Natural killer cell treated with Interleukin-12 subunit alpha and Interleukin-12 subunit beta and Interleukin-15 and Interleukin-18, amount 100 ng/mL, for 72 hours (primary cell): ENCODE results near the gene SELENOO. TPM values are rescaled to one million over a fixed set of nuclear protein-coding genes. Genes with fewer than 3 reads are reported as not detected.

ENCODE experiments used
- ATAC-seq, 2 donors: fragments of 150-1000 bp; cut with Tn5 transposase in 1 of 2; sonication (Bioruptor Pico), chemical (Tn5 transposase) in 1 of 2; 2 replicates each; pipeline ENCODE4 v1.10.0; 2021
- DNase-seq: peaks from one replicate; pipeline ENCODE4 v3.0.0; 2022; ENCODE audit warnings: low spot score
- H3K27ac Mint-ChIP-seq, 2 donors: 1 replicate in 1 of 2; 2 replicates in 1 of 2; pipeline ENCODE4 v1.8.0; 2022; ENCODE audit warnings: mixed read lengths in 2 of 2, mild to moderate bottlenecking in 1 of 2, moderate library complexity in 1 of 2
- H3K27me3 Mint-ChIP-seq, 2 donors: 1 replicate in 1 of 2; 2 replicates in 1 of 2; pipeline ENCODE4 v1.8.0; 2022; ENCODE audit warnings: mixed read lengths in 2 of 2
- H3K36me3 Mint-ChIP-seq: one replicate; pipeline ENCODE4 v1.8.0; 2022; ENCODE audit warnings: mixed read lengths
- H3K4me1 Mint-ChIP-seq, 2 donors: 1 replicate in 1 of 2; 2 replicates in 1 of 2; pipeline ENCODE4 v1.8.0; 2022; ENCODE audit warnings: low read depth in 2 of 2, mixed read lengths in 2 of 2, mild to moderate bottlenecking in 1 of 2
- H3K4me3 Mint-ChIP-seq: one replicate; pipeline ENCODE4 v1.8.0; 2022; ENCODE audit warnings: mixed read lengths
- H3K9me3 Mint-ChIP-seq: 2 replicates; pipeline ENCODE4 v1.8.0; 2022; ENCODE audit warnings: mixed read lengths
- total RNA-seq, 2 donors: library from RNA; stranded (reverse); gene quantifications; one replicate each; pipeline ENCODE4 v1.2.3, GENCODE V29; 2022

Gene SELENOO
- total RNA-seq, 2 donors from 2014 or later, result 23.4 to 43.3 TPM

DNA sequence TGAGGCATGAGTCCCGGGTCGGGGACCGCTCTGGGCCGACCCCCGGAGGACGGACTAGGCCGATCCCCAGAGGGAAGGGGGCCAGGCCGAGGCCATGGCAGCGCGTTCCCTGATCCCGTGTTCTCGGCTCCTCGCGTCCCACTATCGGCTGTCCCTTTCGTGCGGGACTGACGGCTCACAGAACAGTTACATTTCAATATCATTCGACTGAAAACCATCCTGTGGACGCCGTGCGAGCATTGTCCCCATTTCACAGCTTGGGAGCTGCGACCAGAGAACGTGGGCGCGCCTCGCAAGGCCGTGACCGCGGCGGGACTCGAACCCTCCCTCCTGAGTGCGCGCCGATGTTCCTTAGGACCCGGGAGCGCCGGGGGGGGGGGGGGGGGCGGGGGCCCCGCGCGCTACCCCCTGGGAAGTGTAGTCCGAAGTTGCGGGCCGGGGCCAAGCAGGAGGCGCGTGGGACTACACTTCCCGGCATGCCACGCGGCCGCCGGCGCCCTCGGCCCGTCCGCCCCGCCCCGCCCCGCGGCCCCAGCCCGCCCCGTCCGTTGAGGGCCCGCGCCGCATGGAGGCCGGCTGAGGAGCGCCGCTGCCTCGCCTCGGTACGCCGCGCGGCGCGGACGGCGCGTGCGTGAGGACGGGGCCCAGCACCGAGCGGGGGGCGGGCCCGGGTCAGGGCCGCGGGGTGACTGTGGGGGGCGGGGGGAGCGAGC lies 15.3 kb upstream of the SELENOO start, which contains the start of gene TRABD:
Gene TRABD, plus strand, starts transcription at position 539 of the 713 bp plus-strand sequence. CDS start 7,148 bp downstream, outside the sequence.
- H3K4me1 Mint-ChIP-seq, result peaks cover 22 to 24% of the 10 kb centered on the region in 2 donors
- peak within 1 kb of the TSS; percentile 84 to 93 for H3K27ac Mint-ChIP-seq
- ATAC-seq (peak; percentile 92 to 94), DNase-seq (peak; percentile 94)
- H3K27me3 Mint-ChIP-seq, result no peaks in the 10 kb centered on the region
- H3K4me3 Mint-ChIP-seq, result peak within 1 kb of the TSS; percentile 98
- H3K9me3 Mint-ChIP-seq, result no peaks in the 10 kb centered on the region
- no peaks in the 10 kb centered on the region for H3K36me3 Mint-ChIP-seq

DNA sequence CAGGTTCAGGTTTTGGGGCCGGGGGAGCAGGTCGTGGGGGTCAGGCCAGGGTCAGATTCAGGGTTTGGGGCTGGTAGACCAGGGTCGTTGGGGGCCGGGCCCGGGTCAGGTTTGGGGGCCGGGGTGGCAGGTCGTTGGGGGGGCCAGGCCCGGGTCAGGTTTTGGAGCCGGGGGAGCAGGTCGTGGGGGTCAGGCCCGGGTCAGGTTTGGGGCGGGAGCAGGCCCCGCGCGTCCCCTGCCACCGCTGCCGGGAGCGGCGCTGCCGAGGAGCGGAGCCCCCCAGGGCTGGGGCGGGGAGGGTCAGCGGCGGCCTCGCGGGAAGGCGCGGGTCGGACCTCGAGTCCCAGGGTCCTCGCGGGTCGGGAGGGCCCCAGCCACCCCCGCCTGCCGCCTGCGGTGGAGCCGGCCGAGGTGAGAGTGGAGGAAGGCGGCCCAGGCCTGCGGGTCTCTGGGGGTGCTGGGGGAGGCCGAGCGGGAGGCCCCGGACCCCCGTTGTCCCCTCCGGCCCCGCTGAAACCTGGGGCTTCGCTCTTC lies 14.6 kb upstream of the SELENOO start:
- no peaks in the 10 kb centered on the region for H3K27me3 Mint-ChIP-seq
- DNase-seq, result no peak
- H3K4me1 Mint-ChIP-seq, result peaks cover 25 to 26% of the 10 kb centered on the region in 2 donors

DNA sequence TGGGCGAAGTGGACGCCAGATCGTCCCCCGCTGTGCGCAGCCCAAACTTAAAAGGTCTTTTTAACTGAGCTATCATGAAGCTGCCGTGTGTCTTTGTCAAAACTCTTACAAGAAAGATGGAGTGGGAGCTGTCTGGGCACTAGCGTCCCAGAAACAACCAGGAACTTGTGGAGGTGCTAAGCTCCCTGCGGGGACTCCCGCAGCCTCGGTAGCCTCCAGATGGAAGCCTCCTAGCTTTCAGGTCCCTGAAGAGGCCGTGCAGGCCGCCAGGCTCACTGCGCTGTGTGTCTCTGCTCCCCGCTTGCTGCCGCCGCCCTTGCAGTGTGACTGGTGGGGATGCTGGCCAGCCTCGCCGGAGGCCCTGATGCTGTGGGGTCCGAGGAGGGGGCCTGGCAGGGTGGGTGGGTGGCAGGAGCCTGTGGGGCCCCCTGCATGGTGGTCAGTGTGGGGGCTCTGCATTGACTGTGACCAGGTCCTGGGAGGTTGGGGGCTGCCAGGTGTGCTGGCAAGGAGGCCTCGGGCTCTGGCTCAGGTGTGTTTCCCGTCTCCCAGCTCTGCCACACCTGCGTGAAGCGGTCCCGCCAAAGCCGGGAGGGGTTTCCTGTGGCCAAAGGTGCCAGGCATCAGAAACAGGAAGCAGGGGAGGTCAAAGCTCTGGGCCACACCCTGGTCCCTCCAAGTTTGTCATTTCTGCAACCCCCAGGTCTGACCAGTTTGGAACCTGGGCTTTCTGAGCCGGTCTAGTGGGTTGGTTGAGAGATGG lies 13.9 kb upstream of the SELENOO start:
- H3K27me3 Mint-ChIP-seq, result no peaks in the 10 kb centered on the region
- H3K9me3 Mint-ChIP-seq, result no peaks in the 10 kb centered on the region
- peaks cover 30 to 31% of the 10 kb centered on the region in 2 donors for H3K4me1 Mint-ChIP-seq

More for the DNA sequence above, 14.6 kb upstream of the SELENOO start:
- peak overlapping the region; percentile 84 to 93 for H3K27ac Mint-ChIP-seq
- no peaks in the 10 kb centered on the region for H3K36me3 Mint-ChIP-seq
- H3K9me3 Mint-ChIP-seq, result no peaks in the 10 kb centered on the region
- peak overlapping the region; percentile 98 for H3K4me3 Mint-ChIP-seq
- ATAC-seq, result no peak

DNA sequence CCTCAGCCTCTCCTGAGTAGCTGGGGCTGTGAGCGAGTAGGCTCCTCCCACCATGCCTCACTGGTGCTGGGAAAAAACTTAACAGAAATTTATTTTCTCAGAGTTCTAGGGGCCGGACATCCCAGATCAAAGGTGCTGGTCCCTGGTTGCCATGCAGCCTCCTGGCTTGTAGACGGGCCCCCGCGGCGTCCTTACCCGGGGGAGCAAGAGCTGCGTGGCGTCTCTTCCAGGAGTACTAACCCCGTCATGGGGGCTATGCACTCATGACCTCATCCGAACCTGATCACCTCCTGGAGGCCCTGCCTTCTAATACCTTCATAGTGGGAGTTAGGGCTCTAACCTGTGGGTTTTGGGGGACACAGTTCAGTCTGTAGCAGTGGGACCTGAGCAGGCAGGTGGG lies 12.5 kb upstream of the SELENOO start:
- peaks cover 34 to 36% of the 10 kb centered on the region in 2 donors for H3K4me1 Mint-ChIP-seq
- no peak overlapping the region for H3K4me3 Mint-ChIP-seq
- ATAC-seq (no peak), DNase-seq (no peak)
- no peak overlapping the region for H3K27ac Mint-ChIP-seq
- no peaks in the 10 kb centered on the region for H3K36me3 Mint-ChIP-seq
- no peaks in the 10 kb centered on the region for H3K27me3 Mint-ChIP-seq
- H3K9me3 Mint-ChIP-seq, result no peaks in the 10 kb centered on the region

More for the DNA sequence above, 13.9 kb upstream of the SELENOO start:
- H3K27ac Mint-ChIP-seq, result peak overlapping the region; percentile 84 to 93
- ATAC-seq (no peak), DNase-seq (no peak)
- no peaks in the 10 kb centered on the region for H3K36me3 Mint-ChIP-seq
- H3K4me3 Mint-ChIP-seq, result peak overlapping the region; percentile 98

DNA sequence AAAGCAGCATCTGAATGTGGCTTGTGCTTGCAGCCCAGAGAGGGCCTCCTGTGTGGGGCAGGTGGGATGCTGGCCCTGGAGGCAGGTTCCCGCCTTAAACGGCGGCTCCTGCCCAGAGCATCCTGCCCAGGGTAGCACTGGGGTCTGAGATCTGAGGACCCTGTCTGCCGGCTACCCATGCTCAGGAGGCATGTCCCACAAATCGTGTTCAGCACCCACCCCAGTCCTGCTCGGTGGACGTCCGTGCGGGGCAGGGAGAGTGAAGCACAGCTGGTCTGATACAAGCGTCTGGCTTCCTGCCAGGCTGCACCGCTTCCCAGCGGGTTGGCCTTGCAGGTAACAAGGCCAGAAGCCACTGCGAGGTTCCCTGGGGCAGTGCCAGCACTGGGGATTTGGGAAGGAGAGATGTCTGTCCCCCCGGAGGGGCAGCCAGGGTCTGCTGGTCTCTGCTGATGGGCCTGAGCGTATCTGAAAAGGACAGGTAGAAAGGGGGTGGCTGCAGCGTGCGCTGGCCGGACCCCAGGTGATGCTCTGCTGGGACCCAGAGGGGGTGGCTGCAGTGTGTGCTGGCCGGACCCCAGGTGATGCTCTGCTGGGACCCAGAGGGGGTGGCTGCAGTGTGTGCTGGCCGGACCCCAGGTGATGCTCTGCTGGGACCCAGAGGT lies 11.5 kb upstream of the SELENOO start:
- ATAC-seq, result no peak
- no peak for DNase-seq
- Mint-ChIP-seq H3K27ac (peak overlapping the region; percentile 93 to 96), H3K9me3 (no peaks in the 10 kb centered on the region), H3K27me3 (no peaks in the 10 kb centered on the region), H3K4me1 (peaks cover 31 to 36% of the 10 kb centered on the region in 2 donors), H3K36me3 (no peaks in the 10 kb centered on the region), H3K4me3 (peak overlapping the region; percentile 93)

DNA sequence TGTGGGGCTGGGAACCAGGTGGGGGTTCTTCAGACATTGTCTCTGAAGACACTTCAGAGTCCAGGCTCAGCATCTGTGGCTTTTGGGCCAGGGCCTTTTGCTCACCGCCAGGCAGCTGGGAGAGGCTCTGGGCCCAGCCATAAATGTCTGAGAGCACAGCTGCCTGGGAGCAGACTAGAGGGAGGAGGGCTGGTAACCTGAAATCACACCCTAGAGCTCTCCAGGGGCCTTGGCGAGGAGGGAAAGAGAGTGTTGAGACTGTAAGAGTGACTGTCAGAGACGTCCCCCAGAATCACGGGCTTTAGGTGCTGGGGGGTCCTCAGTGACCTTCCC lies 11.0 kb upstream of the SELENOO start:
- Mint-ChIP-seq H3K4me1 (peaks cover 29 to 36% of the 10 kb centered on the region in 2 donors), H3K36me3 (no peaks in the 10 kb centered on the region), H3K27me3 (no peaks in the 10 kb centered on the region), H3K27ac (peak overlapping the region; percentile 93 to 96), H3K4me3 (peak overlapping the region; percentile 93), H3K9me3 (no peaks in the 10 kb centered on the region)
- ATAC-seq (no peak), DNase-seq (no peak)

DNA sequence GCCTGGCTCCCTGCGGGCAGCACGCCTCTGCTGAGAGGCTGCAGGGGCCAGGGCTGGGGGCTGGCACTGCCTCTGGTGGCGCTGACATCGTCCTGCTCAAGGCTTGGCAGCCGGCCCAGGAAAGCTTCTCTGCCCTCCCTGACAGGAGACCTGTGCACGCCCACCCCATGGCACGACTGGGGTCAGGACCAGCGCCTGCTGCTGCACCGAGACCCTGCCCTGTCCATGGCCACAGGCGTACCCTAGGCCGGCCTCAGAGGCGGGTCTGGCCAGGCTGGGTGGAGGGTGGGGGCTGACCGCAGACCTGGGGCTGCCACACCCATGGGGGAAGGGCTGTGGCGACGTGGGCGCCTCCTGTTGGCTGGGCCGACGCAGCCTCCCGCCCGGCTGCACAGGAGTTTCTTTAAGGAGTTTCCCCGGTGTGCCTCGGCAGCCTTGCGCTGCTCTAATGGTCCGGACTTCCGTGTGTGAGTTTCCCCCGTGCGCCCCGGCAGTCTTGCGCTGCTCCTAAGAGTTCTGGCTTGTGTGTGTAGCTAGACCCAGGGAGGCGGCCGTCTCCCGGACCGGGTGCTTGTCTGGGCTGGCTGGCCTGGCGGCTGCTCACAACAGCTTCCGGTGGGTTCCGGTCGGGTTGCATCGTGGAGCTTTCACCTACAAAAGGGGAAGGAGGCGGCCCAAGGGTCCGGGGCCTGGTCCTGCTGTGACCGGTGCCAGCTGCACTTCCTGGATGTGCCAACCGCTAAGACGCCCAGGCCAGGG lies 10.4 kb upstream of the SELENOO start:
- Mint-ChIP-seq H3K36me3 (no peaks in the 10 kb centered on the region), H3K4me3 (peak overlapping the region; percentile 93), H3K9me3 (no peaks in the 10 kb centered on the region), H3K27me3 (no peaks in the 10 kb centered on the region), H3K4me1 (peaks cover 28 to 34% of the 10 kb centered on the region in 2 donors), H3K27ac (peak overlapping the region; percentile 93 to 96)
- DNase-seq (peak; percentile 86), ATAC-seq (peak; percentile 56 to 74)

DNA sequence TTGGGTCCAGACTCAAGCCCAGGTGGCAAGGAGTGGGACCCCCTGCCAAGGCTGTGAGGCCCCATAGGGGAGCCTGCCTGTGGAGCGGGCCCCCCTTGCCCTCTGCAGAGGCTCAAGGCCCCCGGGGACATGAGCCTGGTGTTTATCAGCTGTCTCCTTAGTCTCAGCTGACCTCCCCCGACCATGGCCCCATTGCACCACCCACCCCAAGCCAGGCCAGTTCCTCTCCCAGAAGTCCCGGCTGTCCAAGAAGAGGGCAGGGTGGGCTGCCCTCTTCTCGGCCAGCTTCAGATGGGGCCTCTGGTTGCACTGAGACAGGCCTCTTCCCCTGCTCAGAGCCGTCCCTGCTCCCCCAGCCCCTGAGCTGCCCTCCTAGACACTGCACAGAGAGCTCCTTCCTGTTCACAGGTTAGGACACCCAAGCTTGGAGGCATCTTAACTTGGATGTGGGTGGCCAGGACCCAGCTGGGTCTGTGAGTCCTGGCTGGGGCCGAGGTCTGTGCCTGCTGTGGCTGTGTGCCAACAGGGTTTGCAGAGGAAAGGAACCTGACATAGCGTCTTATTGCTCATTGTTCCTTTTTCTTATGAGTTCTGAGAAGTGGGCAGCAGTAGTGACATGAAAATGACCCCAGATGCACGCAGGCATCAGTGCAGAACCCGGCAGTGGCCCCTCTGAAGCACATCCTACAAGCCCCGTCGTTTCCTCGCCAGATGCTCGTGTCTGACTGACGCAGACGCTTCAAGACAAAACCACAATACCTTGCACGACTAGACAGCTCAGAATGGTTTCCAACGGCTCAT lies 9.7 kb upstream of the SELENOO start:
- Mint-ChIP-seq H3K27ac (peak overlapping the region; percentile 93 to 96), H3K27me3 (no peaks in the 10 kb centered on the region), H3K4me1 (peaks cover 26 to 32% of the 10 kb centered on the region in 2 donors), H3K4me3 (peak overlapping the region; percentile 93), H3K36me3 (no peaks in the 10 kb centered on the region), H3K9me3 (no peaks in the 10 kb centered on the region)
- peak; percentile 58 to 75 for ATAC-seq
- no peak for DNase-seq

DNA sequence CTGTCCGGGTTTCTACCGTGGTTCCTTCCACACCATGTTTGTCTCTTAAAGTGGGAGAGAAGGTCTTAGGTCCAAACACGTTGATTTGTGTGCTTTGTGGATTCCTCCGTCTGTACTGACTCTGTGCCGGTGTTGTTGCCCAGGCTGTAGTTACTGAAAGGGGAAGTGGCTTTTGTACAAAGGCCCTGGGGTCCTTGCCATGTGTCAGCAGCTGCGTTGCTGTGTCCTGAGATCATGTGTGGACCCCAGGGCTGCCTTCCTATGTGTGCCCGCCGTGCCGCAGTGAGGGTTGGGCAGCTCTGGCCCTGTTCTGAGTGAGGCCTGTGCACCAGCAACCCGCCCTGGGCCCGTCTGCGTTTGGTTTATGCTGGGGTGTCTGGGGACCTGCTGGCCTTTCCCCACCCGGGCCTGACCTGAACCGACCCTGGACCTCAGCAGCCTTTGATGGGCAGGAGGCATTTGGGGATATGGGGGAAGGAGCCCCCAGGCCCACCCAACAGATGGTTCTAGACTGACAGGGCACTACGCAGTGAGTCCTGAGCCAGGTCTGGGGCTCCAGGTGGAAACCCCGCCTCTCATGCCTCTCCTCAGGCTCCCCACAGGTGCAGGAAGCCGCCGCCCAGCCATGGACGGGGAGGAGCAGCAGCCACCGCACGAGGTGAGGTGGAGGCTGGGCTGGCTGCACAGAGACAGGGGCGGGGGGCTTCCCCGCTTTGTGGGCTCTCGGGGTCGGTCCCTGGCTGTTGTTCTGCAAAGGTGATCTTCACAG lies 8.2 kb upstream of the SELENOO start:
- ATAC-seq (no peak), DNase-seq (no peak)
- Mint-ChIP-seq H3K27ac (peak overlapping the region; percentile 93 to 96), H3K9me3 (no peaks in the 10 kb centered on the region), H3K36me3 (no peaks in the 10 kb centered on the region), H3K27me3 (no peaks in the 10 kb centered on the region), H3K4me3 (peak overlapping the region; percentile 69), H3K4me1 (peaks cover 19 to 22% of the 10 kb centered on the region in 2 donors)

DNA sequence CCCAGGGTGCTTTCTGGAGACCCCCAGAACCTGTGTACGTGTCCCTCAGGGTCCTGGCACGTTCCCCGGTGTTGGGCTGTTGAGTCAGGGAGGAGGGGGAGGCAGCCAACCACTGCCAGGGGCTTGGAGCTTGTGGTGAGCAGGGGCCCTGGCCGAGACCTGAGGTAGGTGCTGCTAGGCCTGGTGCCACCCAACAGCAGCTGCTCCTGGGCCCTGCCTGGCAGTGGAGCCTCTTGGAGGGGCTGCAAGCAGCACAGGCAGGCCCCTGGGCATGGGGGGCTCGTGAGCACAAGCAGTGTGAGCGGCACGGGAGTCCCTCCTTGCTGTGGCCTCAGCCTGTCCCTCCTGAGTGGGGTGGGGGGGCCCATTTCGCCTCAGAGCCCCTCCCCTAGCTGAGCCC lies 7.2 kb upstream of the SELENOO start:
- H3K9me3 Mint-ChIP-seq, result no peaks in the 10 kb centered on the region
- ATAC-seq (no peak), DNase-seq (no peak)
- H3K4me3 Mint-ChIP-seq, result no peak overlapping the region
- H3K36me3 Mint-ChIP-seq, result no peaks in the 10 kb centered on the region
- H3K4me1 Mint-ChIP-seq, result peaks cover 19 to 21% of the 10 kb centered on the region in 2 donors
- no peaks in the 10 kb centered on the region for H3K27me3 Mint-ChIP-seq
- no peak overlapping the region for H3K27ac Mint-ChIP-seq

DNA sequence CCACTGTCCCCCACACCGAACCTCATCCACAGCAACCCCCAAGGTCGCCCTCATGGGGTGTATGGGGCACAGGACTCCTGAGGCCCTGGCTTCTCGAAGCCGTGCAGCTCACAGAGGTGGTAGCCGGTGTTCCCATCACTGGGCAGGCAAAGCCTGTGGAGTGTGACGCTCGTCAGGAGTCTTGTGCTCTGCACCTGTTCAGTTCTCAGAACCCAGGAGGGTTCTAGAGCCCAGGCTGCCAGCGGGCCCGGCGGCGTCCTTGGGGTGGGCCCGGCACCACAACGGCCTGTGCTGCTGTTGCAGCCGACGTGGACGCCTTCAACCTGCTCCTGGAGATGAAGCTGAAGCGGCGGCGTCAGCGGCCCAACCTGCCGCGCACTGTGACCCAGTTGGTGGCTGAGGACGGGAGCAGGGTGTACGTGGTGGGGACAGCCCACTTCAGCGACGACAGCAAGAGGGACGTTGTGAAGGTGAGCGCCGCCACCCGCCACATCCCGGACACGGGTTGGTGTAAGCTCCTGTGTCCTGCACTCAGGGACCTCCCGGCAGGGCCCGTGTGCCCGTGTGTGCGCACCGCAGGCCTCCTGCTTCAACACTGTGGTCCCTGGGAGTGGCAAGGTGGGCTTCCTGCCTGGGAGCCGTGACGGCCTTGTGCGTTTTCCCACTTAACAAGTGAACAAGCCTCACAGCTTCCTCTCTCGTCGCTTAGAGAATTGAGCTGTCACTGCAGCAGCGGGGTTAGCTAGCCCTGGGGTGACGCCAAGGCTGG lies 6.6 kb upstream of the SELENOO start:
- no peaks in the 10 kb centered on the region for H3K27me3 Mint-ChIP-seq
- no peaks in the 10 kb centered on the region for H3K9me3 Mint-ChIP-seq
- ATAC-seq, result no peak
- H3K4me1 Mint-ChIP-seq, result peaks cover 18 to 19% of the 10 kb centered on the region in 2 donors
- H3K36me3 Mint-ChIP-seq, result no peaks in the 10 kb centered on the region
- H3K4me3 Mint-ChIP-seq, result no peak overlapping the region
- no peak for DNase-seq
- no peak overlapping the region for H3K27ac Mint-ChIP-seq
